Hematopoietic multipotent progenitor cell treated with erythropoietin and hydrocortisone succinate and interleukin-3 and kit ligand, for 15 days (in vitro differentiated cells): ENCODE measurements around the gene MMS19.
A peak's percentile ranks its signal among the peaks of the same experiment; 100 is the strongest.
"Not testable (repeated sequence)": the region's sequence is repeated elsewhere in the genome, so short reads cannot be mapped to it uniquely, and the experiment has no call there.

Experiments used
- DNase-seq: peaks from one replicate; pipeline ENCODE4 v3.0.0-alpha.2; 2015; ENCODE audit warnings: low spot score

MMS19 gene

DNA sequence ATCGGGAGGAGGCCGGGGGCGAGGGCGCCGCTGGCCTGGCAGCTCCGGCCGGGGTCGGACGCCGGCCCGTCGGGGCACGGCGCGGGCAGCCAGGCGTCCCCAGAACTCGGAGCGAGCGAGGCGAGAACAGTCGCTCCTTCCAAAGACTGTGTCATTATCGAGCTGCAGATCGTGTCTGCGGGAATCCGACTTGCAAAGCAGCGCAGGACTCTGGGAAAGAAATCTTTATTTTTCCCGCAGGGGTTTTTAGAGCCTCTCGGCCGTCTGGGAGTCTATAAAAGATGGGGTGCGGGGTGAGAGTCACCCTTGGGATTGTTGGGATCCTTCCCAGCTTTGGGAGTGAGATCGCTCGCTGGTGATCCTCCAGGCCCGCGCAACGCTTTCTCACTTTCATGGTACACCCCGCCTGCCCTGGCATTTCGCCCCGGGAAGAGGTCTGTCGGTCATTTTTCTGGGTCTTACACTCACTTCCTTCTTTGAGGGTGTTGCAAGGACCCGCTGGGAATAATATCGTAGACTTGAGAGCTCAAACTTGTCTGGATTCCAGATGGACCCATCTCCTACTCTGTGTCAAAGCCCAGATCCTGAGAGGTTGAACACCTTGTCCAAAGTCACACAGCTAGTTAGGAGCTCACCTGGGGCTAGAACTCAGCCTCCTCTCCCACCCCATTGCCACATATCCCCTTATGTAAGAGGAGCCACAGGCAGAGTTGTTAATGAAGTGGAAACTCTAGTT is 1.5 kb upstream of the MMS19 start:
- DNase-seq, result no peak

DNA sequence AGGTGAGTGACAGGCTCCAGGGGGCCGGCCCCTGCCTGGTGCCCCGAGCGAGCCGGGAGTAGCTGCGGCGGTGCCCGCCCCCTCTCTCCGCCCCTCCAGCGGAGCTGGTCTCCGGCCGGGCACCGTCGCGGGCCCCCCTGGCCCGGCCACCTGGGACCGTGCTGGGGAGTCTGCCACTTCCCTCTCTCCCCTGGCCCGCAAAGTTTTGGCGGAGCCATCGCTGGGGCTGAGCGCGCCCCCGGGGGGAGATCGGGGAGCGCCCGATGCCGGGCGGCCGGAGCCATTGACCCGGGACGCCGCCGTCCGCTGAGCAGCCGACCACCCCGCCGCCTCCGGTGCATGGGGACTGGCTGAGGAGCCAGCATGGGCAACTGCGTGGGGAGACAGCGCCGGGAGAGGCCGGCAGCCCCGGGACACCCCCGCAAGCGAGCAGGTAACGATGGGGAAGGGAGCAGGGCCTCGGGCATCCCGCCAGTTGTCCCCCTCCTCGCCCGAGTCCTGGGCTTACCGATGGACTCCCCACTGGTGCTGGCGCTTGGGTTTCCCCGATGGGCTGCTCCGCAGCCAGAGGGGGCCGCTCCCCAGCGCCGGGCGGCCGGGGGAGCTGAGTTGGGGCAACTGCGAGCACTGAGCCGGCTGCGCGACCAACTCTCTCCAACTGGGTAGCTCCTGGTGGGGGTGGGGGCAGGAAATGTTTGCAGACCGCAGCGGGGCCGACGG is 779 bp upstream of the MMS19 start, which contains the start of gene UBTD1:
TSS of gene UBTD1 (plus strand) at position 84 of the 720 bp plus-strand sequence. CDS start at position 364, 280 bp downstream.
- no peak for DNase-seq

DNA sequence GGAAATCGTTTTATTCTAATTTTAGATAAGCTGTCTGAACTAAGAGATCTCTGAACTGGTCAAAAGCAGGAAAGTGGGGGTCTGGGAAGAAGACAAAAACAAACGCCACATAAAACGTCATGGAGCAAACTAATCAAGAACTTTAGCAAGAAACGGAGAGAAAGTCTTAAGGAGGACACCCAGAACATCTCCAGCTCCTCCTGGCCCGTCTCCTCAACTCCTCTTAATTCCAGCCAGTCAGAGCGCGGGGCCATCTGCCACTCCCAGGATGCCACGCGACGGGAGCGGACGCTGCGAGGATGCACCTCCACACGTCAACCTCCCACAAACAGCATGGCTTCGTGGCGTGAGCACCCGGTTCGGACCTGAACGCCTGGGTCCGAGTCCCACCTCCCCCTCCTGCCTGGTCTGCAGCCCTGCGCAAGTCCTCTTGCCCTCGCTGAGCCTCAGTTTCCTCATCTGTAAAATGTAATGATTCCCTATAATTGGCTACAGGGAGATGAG is 598 bp downstream of the MMS19 start:
- peak; percentile 70 for DNase-seq

DNA sequence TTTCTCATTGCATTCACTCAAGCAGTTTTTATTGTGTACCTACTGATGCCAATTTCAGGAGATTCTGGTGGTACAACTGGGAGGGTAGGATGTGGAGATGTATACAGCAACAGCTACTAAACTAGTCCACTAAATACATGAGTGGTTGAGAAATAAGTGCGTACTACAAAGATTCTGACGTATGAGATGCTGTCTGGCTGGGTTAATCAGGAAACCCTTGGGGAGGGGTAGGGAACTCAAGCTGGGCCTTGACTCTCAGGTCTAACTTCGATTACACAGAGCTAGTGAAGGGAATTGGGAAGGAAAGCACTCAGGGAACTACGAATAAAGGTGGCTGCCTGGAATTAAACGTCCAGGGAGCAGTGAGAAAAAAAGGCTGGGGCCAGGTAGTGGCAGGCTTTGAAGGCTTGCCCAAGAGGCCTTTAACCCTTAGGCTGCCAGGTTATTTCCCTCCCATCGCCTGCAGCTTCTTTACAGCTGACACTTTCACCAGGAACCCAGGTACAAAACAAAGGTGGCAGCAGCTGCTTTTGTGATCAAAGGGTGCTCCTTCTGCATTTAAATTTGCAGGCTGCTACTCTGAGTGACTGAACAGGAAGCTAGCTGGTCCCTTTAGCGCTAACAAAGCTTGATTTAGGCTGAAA is 3.2 kb downstream of the MMS19 start:
- DNase-seq, result no peak

DNA sequence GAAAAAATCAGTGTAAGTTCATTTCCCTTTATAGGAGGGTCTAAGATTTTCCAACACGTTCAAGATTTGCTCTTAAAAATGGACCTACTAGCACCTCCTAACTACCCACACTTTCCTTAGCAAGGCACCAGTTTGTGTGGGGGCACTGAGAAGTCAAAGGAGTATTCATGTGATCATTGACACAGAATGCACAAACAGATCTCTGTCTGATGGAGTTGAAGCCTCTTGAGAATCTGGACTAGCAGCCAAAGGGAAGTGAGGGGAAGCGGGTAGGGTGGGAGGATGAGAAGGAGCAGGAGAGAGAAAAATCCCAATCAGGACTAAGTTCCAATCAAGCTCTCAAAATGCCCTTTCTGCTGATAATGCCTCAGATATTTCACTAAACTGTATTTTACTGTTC is 4.1 kb downstream of the MMS19 start:
- DNase-seq, result no peak

DNA sequence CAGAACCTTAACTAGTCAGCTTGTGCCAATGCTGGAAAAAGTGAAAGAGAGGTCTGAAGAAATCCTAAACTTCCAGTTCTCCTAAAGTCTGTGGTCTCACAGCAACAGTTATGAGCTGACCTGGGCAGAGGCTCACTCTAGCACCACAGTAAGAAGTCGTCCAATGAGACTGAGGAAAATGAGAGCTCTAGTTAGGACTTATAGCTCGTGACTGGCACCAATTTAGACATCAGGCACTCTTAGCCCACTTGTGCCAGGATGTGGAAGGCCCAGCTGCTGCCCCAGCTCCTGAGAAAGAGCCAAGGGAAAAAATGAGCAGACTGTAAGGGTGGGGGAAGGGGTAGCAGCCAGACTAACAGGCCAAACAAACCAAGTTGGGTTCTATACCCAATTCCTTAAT is 7.6 kb downstream of the MMS19 start:
- no peak for DNase-seq

DNA sequence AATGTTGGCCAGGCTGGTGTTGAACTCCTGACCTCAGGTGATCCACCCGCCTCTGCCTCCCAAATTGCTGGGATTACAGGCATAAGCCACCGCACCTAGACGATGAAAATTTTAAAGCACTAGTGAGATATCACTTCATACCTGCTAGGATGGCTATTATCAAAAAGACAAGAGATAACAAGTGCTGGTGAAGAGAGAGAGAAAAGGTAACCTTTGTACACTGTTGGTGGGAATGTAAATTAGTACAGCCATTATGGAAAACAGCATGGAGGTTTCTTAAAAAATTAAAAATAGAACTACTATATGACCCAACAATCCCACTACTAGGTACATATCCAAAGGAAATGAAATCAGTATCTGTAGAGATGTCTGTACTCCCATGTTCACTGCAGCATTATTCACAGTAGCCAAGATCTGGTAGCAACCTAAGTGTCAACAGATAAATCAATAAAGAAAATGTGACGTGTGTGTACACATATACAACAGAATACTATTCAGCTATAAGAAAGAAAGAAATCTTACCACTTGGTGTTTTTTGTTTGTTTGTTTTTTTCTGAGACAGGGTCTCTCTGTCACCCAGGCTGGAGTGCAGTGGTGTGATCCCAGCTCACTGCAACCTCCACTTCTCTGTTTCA is 12.5 kb downstream of the MMS19 start:
- no peak for DNase-seq

DNA sequence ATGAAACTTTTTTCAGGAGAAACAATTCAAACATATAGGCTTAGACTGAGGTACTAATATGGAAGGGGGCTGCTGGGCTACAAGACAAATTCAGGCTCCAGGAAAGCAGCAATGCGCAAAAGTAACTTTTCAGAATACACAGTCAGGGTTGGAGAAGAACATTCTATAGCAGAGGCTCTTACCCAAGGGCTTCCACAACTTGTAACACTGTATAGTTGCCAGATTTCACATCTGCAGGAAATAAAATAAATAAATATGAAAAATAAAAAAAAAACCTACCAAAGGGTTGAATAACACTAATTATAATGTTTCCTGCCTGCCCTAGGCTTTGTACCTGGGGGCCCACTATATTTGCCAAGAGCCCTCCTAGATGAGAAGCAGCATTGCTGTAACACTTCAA is 14.3 kb downstream of the MMS19 start:
- DNase-seq, result no peak

DNA sequence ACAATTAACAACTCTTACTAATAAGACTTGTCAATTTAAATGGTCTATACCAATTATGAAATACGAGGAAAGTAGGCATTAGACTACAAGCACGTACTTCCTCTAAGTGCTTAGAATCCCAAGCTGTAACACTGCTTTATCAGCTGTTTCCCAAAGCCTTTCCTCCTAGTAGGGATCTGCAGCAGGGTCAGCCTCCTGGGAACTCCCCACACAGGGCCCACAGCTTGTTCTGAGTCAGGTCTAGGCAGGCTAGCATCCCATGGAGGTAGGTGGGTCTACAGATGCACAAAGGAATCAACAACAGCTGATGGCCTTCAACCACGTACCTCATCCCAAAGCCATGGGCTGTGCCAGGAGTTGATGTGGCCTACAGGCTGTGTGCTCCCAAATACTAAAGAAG is 14.7 kb downstream of the MMS19 start:
- no peak for DNase-seq

DNA sequence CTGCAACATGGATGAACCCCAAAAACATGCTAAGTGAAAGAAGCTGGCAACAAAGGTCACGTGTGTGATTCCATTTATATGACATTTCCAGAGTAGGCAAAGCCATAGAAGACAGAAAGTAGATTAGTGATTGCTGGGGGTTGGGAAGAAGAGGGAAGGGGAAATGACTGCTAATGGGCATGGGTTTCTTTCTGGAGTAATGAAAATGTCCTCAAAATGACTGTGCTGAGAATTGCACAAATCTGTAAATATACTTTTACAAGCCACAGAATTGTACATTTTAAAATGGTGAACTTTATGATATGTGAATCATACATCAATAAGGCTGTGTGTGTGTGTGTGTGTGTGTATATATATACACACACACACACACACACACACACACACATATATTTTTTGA is 15.8 kb downstream of the MMS19 start:
- DNase-seq, result no peak

DNA sequence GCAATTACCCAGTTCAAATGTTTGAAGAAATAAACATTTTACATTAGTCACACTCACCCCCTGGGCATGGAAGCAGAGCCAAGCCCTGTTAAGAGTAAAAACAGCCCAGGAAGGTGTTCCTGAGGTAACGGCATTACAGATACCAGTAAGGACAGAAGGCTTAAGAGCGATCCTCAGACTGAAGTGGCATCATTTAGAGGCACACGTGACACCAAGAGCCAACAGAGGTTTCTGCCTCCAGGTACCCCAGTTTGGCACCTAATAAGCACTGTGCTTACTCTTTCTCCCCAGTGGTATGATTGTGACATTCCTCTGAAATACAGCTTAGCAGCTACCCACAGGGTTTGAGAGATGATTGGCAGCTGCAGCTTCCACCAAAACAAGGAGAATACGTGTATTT is 17.2 kb downstream of the MMS19 start:
- DNase-seq, result no peak

DNA sequence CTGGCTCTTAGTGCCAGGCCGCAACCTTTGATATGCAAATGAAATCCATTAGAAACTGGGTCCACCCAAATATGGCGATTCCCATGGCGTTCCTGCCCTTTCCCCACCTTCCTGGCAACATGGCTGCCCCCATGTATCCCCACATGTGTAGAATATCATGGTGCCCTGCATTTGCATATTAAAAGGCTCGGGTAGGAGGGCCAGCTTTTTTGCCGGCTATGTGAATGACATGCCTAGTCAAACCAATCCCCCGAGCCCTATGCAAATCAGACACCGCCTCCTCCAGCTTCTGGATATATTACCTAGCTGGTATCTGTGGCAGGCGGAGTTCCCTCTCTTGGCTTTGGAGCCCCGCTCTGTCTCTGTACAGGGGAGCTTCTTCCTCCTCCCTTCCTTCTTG is 18.3 kb downstream of the MMS19 start:
- no peak for DNase-seq

DNA sequence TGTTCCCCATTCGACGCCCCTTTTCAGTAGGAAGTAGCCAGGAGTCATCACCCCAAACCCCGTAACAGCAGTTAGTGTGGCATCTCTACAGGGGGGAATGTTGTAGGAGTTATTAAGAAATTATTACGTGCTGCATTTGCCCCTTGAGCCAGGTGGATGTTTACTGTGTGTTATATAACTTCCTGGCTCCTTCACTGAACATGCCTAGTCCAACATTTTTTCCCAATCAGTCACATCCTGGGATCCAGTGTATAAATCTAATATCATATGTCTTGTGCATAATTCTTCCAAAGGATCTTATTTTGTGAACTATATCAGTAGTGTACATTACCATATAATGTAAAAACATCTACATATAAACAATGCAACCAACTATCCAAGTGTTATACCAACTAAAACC is 18.8 kb downstream of the MMS19 start:
- DNase-seq, result not testable (repeated sequence)

DNA sequence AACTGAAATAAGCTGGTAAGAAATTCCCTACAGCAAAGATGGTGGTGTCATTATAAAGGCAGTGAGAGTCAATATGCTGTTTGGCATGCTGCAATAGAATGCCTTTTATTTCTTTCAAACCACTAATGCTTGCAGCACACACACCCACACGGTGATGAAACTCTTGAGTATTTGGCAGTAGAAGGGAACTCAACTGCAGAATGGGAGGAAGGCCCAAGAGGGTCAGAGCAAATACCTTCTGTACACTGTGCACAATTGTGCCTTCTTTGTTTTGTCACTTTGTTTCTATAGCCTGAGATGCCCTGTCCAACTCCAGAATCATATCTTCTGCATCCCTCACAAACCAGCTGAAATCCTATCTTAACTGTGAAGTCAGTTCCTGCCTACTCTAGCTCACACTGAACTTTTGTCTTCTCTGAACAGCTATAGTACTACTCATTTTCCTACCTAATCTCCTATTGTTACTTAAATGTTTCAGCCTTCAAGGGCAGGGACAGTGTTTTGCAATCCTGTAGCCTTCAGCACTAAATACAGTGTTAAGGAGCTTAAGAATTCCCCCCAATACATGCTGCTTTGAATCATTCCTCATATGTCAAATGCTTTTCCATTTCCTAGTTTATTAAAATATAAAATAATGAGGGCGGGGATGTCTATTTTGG is 22.2 kb downstream of the MMS19 start:
- no peak for DNase-seq

DNA sequence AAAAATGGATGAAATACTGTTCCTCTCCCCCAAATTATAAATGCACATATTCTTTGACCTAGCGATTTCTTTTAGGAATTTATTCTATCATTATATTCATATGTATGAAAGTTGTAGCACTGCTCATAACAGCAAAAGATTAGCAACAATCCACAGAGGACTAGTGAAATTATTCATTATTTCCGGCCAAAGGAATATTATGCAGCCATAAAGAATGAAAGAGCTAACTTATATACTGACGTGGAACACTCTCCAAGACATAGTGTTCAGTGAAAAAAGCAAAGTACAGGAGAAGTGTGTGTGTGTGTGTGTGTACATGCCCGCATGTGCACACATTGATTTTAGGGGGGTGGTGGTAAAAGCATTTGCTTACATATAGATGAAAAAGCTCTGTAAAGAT is 23.3 kb downstream of the MMS19 start:
- DNase-seq, result no peak

DNA sequence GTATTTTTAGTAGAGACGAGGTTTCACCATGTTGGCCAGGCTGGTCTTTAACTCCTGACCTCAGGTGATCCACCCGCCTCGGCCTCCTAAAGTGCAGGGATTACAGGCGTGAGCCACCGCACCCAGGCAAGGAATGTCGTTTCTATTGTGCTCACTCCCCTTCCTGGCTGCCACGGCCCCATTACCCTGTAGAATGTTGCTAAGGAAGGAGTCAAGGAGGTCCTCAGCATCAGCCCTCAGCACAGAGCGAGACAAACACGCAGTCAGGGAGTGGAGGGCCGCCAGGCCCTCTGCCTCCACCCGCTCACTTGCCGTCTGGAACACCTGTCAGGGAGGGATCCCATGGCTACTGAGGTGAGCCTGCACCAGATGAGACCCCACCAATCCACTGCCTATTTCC is 29.4 kb downstream of the MMS19 start:
- not testable (repeated sequence) for DNase-seq

DNA sequence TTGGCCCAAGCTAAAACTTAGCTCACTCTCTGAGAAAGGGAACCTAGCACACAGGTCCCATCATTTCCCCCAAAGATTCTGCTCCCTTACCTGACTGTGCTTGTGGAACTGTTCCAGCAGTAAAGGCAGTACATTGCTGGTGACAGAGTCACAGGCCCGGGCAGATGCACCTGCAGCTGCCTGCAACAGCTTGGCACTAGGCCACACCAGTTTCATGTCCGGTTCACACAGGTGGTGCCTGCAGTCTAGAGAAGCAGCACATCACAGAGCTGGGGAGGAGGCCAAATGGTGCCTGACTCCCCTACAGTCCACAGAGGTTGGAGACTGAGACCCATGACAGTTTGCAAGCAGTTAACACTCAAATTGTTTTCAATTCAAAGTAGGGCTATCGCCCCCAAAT is 30.1 kb downstream of the MMS19 start:
- DNase-seq, result no peak

DNA sequence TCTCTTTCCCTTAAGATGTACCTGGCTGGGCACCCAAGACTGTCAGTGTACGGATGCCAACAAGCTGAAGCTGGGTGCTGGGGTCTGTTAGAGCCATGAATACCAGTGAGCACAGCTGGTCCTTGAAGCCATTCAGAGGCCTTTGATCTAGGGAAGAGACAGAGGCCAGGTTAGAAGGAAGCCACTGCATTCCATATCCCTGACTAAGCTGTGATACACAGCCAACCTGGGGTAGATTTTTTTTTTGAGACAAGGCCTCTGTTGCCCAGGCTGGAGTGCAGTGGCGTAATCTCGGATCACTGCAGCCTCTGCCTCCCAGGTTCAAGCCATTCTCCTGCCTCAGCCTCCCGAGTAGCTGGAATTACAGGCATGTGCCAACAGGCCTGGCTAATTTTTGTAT is 31.5 kb downstream of the MMS19 start:
- DNase-seq, result no peak

DNA sequence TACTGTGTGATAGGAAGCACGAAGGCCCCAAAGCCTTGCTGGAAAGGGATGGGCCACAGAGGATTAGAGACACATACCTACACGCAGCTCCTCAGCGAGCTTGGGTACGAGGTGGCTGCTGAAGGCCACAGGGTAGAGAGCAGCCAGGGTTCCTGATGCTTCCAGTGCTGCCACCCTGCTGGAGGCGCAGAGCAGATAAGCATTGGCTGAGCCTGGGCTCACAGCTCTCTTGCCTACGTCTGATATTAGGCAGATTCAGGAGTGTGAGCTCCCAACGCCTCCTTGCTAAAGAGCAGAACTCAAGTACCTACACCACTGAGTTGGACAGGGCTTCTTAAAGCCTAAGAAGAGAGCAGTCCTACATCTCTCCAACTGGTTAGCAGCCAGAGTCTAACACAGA is 32.2 kb downstream of the MMS19 start:
- DNase-seq, result no peak

DNA sequence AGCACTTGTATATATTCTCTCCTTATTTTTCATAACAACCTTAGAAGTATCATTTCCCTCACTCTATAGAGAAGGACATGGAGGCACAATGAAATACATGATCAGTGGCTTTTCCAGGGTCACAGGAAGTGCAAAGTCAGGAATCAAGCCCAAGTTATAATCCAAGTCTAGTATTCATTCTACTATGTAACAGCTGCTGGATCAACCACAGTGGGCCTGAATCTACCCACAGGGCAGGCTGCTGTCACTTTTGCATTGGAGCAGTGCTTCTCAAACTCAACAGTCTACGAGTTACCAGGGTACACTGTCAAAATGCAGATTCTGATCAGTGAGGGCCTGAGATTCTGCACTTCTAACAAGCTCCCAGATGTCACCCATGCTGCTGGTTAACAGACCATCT is 34.0 kb downstream of the MMS19 start:
- DNase-seq, result no peak

DNA sequence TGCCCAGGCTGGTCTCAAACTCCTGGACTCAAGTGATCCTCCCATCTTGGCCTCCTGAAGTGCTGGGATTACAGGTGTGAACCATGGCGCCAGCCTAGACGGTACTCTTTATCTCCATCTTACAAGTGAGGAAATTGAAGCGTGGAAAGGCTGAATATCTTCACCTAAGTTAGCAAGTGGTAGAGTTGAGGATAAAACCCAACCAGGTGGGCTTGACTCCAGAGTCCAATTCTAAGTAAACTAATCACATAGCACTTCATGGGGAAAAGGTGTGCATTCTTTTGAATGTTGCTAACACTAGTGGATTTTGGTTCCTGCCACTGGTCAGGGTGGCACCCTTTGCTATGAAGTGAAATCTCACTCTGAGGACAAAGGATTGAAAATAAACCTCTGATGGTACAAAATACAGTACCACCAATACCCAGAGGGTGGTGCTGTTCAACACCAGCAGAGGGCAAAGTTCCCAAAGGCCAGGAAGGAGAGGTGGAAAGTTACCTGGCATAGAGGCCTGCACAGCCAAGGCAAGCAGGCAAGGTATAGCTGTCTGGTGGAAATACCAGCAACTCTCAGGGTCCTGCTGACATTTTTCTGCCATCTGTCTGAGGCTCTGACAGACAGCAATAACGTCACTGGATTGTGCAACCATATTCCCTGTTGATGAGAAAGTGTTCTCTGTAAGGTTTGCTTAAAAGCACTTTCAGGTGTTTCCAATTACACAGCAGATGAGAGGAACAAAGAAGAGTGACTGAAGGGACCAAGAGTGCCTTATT is 34.7 kb downstream of the MMS19 start:
- DNase-seq, result peak; percentile 58
